HL-60/S4 (cell line): ENCODE data around the gene CHRNG.
"Not testable (repeated sequence)": the region's sequence is repeated elsewhere in the genome, so short reads cannot be mapped to it uniquely, and the experiment has no call there.

Experiments used
- in situ Hi-C: fragments of 300-500 bp; cut with MboI; formaldehyde crosslinking; loops from 2 replicates; pipeline ENCODE4 v1.14.3; 2022; ENCODE audit warnings: low sequenced_read_pairs

CHRNG gene

GRCh38 chr2:232527905-232528470 is 11.5 kb upstream of the CHRNG start:
- in situ Hi-C loops = no loop called here

- in situ Hi-C loops = no loop called here
Observed at GRCh38 chr2:232528746-232529460, 10.6 kb upstream of the CHRNG start.

GRCh38 chr2:232529806-232530547 is 9.5 kb upstream of the CHRNG start:
- in situ Hi-C loops = no loop called here

GRCh38 chr2:232530626-232531260 is 8.7 kb upstream of the CHRNG start:
- in situ Hi-C loops = no loop called here

GRCh38 chr2:232532419-232532818 is 7.1 kb upstream of the CHRNG start:
- in situ Hi-C loops = no loop called here

- in situ Hi-C loops = not testable (repeated sequence)
Observed at GRCh38 chr2:232532821-232533220, 6.7 kb upstream of the CHRNG start.

- in situ Hi-C loops = no loop called here
Observed at GRCh38 chr2:232533944-232534710, 5.4 kb upstream of the CHRNG start.

- in situ Hi-C loops = no loop called here
Observed at GRCh38 chr2:232534940-232535651, 4.4 kb upstream of the CHRNG start.

GRCh38 chr2:232535761-232536530 is 3.5 kb upstream of the CHRNG start:
- in situ Hi-C loops = no loop called here

GRCh38 chr2:232537079-232537478 is 2.4 kb upstream of the CHRNG start:
- in situ Hi-C loops = no loop called here

- in situ Hi-C loops = no loop called here
Observed at GRCh38 chr2:232537499-232537898, 2.0 kb upstream of the CHRNG start.

- in situ Hi-C loops = no loop called here
Observed at GRCh38 chr2:232538671-232539070, 821 bp upstream of the CHRNG start.

- in situ Hi-C loops = no loop called here
Observed at GRCh38 chr2:232540441-232541041, 1.0 kb downstream of the CHRNG start.

- in situ Hi-C loops = no loop called here
Observed at GRCh38 chr2:232541195-232541960, 1.9 kb downstream of the CHRNG start.

- in situ Hi-C loops = no loop called here
Observed at GRCh38 chr2:232541961-232542714, 2.6 kb downstream of the CHRNG start.

- in situ Hi-C loops = no loop called here
Observed at GRCh38 chr2:232542715-232543467, 3.4 kb downstream of the CHRNG start.

GRCh38 chr2:232543491-232543890 is 4.0 kb downstream of the CHRNG start:
- in situ Hi-C loops = no loop called here
